H9 (cell line): ENCODE data around the gene RAD50. TPM values are rescaled to one million over a fixed set of nuclear protein-coding genes. Genes with fewer than 3 reads are reported as not detected.

ENCODE experiments used
- DNase-seq: peaks from one replicate; pipeline ENCODE4 v3.0.0-alpha.2; 2017
- H2AFZ ChIP-seq: one replicate; pipeline ENCODE4 v1.6.1; 2013; ENCODE audit warnings: mild to moderate bottlenecking, low read length, control low read depth, moderate library complexity
- H2AK5ac ChIP-seq: 2 replicates; pipeline ENCODE4 v1.6.1; 2013; ENCODE audit warnings: low read length, control low read depth, mixed read lengths; ENCODE audit not compliant: insufficient read length
- H2BK120ac ChIP-seq: one replicate; pipeline ENCODE4 v1.6.1; 2013; ENCODE audit warnings: low read depth, mild to moderate bottlenecking, low read length, control low read depth, inconsistent platforms; ENCODE audit not compliant: poor library complexity, severe bottlenecking
- H2BK12ac ChIP-seq: 2 replicates; pipeline ENCODE4 v1.6.1; 2013; ENCODE audit warnings: low read length, control low read depth, mixed read lengths, low read depth; ENCODE audit not compliant: insufficient read length
- H2BK15ac ChIP-seq: 2 replicates; pipeline ENCODE4 v1.6.1; 2013; ENCODE audit warnings: low read depth, low read length, control low read depth
- H2BK20ac ChIP-seq: one replicate; pipeline ENCODE4 v1.6.1; 2013; ENCODE audit warnings: low read depth, mild to moderate bottlenecking, low read length, control low read depth, inconsistent platforms; ENCODE audit not compliant: poor library complexity, severe bottlenecking
- H2BK5ac ChIP-seq: 2 replicates; pipeline ENCODE4 v1.6.1; 2013; ENCODE audit warnings: low read length, control low read depth, mixed read lengths; ENCODE audit not compliant: insufficient read length
- H3K14ac ChIP-seq: 2 replicates; pipeline ENCODE4 v1.6.1; 2013; ENCODE audit warnings: low read length, control low read depth; ENCODE audit not compliant: insufficient read depth
- H3K18ac ChIP-seq: 2 replicates; pipeline ENCODE4 v1.6.1; 2013; ENCODE audit warnings: low read depth, mild to moderate bottlenecking, mixed read lengths, low read length, control low read depth; ENCODE audit not compliant: insufficient read length
- H3K23ac ChIP-seq: 2 replicates; pipeline ENCODE4 v1.6.1; 2013; ENCODE audit warnings: low read length, control low read depth, mixed read lengths, low read depth; ENCODE audit not compliant: insufficient read length
- H3K23me2 ChIP-seq: 2 replicates; pipeline ENCODE4 v1.6.1; 2013; ENCODE audit warnings: low read depth, mild to moderate bottlenecking, mixed read lengths, low read length, control low read depth; ENCODE audit not compliant: insufficient read length, poor library complexity, severe bottlenecking
- H3K27ac ChIP-seq: 2 replicates; pipeline ENCODE4 v1.5.1; 2013; ENCODE audit warnings: low read length, control low read depth, mixed read lengths, low read depth; ENCODE audit not compliant: insufficient read length
- H3K27me3 ChIP-seq: 2 replicates; pipeline ENCODE4 v1.6.1; 2013; ENCODE audit warnings: low read length, control low read depth, inconsistent platforms; ENCODE audit not compliant: insufficient read depth
- H3K4ac ChIP-seq: 2 replicates; pipeline ENCODE4 v1.6.1; 2013; ENCODE audit warnings: low read depth, mild to moderate bottlenecking, control low read depth, inconsistent platforms, low read length, moderate library complexity
- H3K4me1 ChIP-seq: 2 replicates; pipeline ENCODE4 v1.6.1; 2013; ENCODE audit warnings: low read length, control low read depth, inconsistent platforms; ENCODE audit not compliant: insufficient read depth
- H3K4me2 ChIP-seq: 2 replicates; pipeline ENCODE4 v1.6.1; 2013; ENCODE audit warnings: low read length, control low read depth, mixed read lengths; ENCODE audit not compliant: insufficient read length, insufficient read depth
- H3K56ac ChIP-seq: 2 replicates; pipeline ENCODE4 v1.6.1; 2013; ENCODE audit warnings: low read depth, mild to moderate bottlenecking, mixed read lengths, low read length, control low read depth; ENCODE audit not compliant: insufficient read length
- H3K79me1 ChIP-seq: 2 replicates; pipeline ENCODE4 v1.6.1; 2013; ENCODE audit warnings: low read depth, mild to moderate bottlenecking, moderate library complexity, low read length, control low read depth, inconsistent platforms; ENCODE audit not compliant: insufficient read depth, poor library complexity, severe bottlenecking
- H3K79me2 ChIP-seq: 2 replicates; pipeline ENCODE4 v1.6.1; 2013; ENCODE audit warnings: low read length, control low read depth, inconsistent platforms; ENCODE audit not compliant: insufficient read depth
- H3K9ac ChIP-seq: 2 replicates; pipeline ENCODE4 v1.6.1; 2013; ENCODE audit warnings: low read length, control low read depth, mixed read lengths; ENCODE audit not compliant: insufficient read length; ENCODE audit errors: extremely low read depth
- H3K9me3 ChIP-seq: one replicate; pipeline ENCODE4 v1.6.1; 2013; ENCODE audit warnings: low read depth, low read length, inconsistent platforms; ENCODE audit not compliant: control insufficient read depth
- H3T11ph ChIP-seq: one replicate; pipeline ENCODE4 v1.6.1; 2013; ENCODE audit warnings: mild to moderate bottlenecking, low read length, control low read depth, inconsistent platforms
- H4K20me1 ChIP-seq: one replicate; pipeline ENCODE4 v1.6.1; 2013; ENCODE audit not compliant: control insufficient read depth, insufficient read length, insufficient read depth
- H4K5ac ChIP-seq: 2 replicates; pipeline ENCODE4 v1.6.1; 2013; ENCODE audit warnings: low read depth, mild to moderate bottlenecking, mixed read lengths, low read length, control low read depth; ENCODE audit not compliant: insufficient read length
- H4K8ac ChIP-seq: replicated peaks from 2 replicates; pipeline ENCODE4 v1.6.1; 2013; ENCODE audit warnings: low read length, control low read depth, mixed read lengths, low read depth; ENCODE audit not compliant: insufficient read length
- H4K91ac ChIP-seq: 2 replicates; pipeline ENCODE4 v1.6.1; 2013; ENCODE audit warnings: low read depth, mild to moderate bottlenecking, moderate library complexity, mixed read lengths, low read length, control low read depth; ENCODE audit not compliant: insufficient read length
- H3K27ac Mint-ChIP-seq, 3 experiments: 2 replicates in 2 of 3; 3 replicates in 1 of 3; pipeline ENCODE4 v1.8.0; 2020 to 2021; ENCODE audit warnings: mixed read lengths in 3 of 3, mild to moderate bottlenecking in 1 of 3, moderate library complexity in 1 of 3
- H3K27me3 Mint-ChIP-seq: 2 replicates; pipeline ENCODE4 v1.8.0; 2021; ENCODE audit warnings: low read depth, mild to moderate bottlenecking, moderate library complexity, mixed read lengths
- H3K36me3 Mint-ChIP-seq, 3 experiments: 2 replicates in 2 of 3; 3 replicates in 1 of 3; pipeline ENCODE4 v1.8.0; 2020 to 2021; ENCODE audit warnings: low read depth in 3 of 3, mixed read lengths in 3 of 3; ENCODE audit not compliant: insufficient read depth in 1 of 3
- H3K4me1 Mint-ChIP-seq, 2 experiments: 2 replicates each; pipeline ENCODE4 v1.8.0; 2020; ENCODE audit warnings: mixed read lengths in 2 of 2
- H3K4me3 Mint-ChIP-seq, 2 experiments: 2 replicates in 1 of 2; 3 replicates in 1 of 2; pipeline ENCODE4 v1.8.0; 2020 to 2021; ENCODE audit warnings: mild to moderate bottlenecking in 2 of 2, mixed read lengths in 2 of 2, moderate library complexity in 1 of 2
- H3K9me3 Mint-ChIP-seq, 2 experiments: 2 replicates in 1 of 2; 3 replicates in 1 of 2; pipeline ENCODE4 v1.8.0; 2020; ENCODE audit warnings: mild to moderate bottlenecking in 2 of 2, mixed read lengths in 2 of 2, moderate library complexity in 1 of 2
- CTCF ChIP-seq: fragments of 200-600 bp; sonication (generic); conservative IDR thresholded peaks from 3 replicates; pipeline ENCODE4 v1.8.0; 2021; ENCODE audit warnings: antibody characterized with exemption, mild to moderate bottlenecking
- WGBS: extraction: QIAGEN DNeasy Blood & Tissue Kit; methylation state at CpG from one replicate; pipeline ENCODE4 v1.1.7; 2013; ENCODE audit warnings: missing lambda C conversion rate, low lambda C conversion rate, mixed read lengths; ENCODE audit not compliant: insufficient read length; ENCODE audit errors: extremely low coverage; 5-methylcytosine and 5-hydroxymethylcytosine counted together
- total RNA-seq: library from RNA; stranded (reverse); gene quantifications from 2 replicates; pipeline ENCODE4 v1.2.1, GENCODE V29; 2021

Gene RAD50
- total RNA-seq, 1 experiment from 2014 or later, result 46.1 TPM

GRCh38 chr5:132549576-132549975 is 7.2 kb upstream of the RAD50 start:
- H2BK120ac ChIP-seq, result no peak overlapping the region
- H2BK5ac ChIP-seq, result no peak overlapping the region
- no peak for TF ChIP-seq CTCF
- H3K9me3 Mint-ChIP-seq, result no peaks in the 10 kb centered on the region; a peak in 1 of 5 replicates
- H3K27me3 Mint-ChIP-seq, result peaks cover 6% of the 10 kb centered on the region
- no peak overlapping the region for H3K4me3 Mint-ChIP-seq
- no peaks in the 10 kb centered on the region; a peak in 1 of 7 replicates for H3K36me3 Mint-ChIP-seq
- no peak overlapping the region for H3K4ac ChIP-seq
- H3K23ac ChIP-seq, result no peak overlapping the region
- H2BK12ac ChIP-seq, result no peak overlapping the region
- no peak overlapping the region for H3K27ac Mint-ChIP-seq
- H4K8ac ChIP-seq, result no peak overlapping the region
- H4K91ac ChIP-seq, result no peak overlapping the region
- H3K4me1 Mint-ChIP-seq, result no peaks in the 10 kb centered on the region
- H3T11ph ChIP-seq, result no peak overlapping the region
- H3K27me3 ChIP-seq, result no peaks in the 10 kb centered on the region
- no peak overlapping the region for H2AK5ac ChIP-seq
- no peaks in the 10 kb centered on the region for H3K79me2 ChIP-seq
- H2BK15ac ChIP-seq, result no peak overlapping the region
- H4K20me1 ChIP-seq, result no peaks in the 10 kb centered on the region
- H3K18ac ChIP-seq, result no peak overlapping the region
- no CpG with 5 or more reads among the region's 2 CpGs for WGBS
- H3K23me2 ChIP-seq, result no peaks in the 10 kb centered on the region
- no peak overlapping the region for H3K56ac ChIP-seq
- no peak overlapping the region for H3K27ac ChIP-seq
- no peak overlapping the region for H3K4me2 ChIP-seq
- H4K5ac ChIP-seq, result no peak overlapping the region
- H3K79me1 ChIP-seq, result no peaks in the 10 kb centered on the region
- H3K4me1 ChIP-seq, result no peaks in the 10 kb centered on the region
- H3K9me3 ChIP-seq, result no peaks in the 10 kb centered on the region
- H2BK20ac ChIP-seq, result no peak overlapping the region
- H3K14ac ChIP-seq, result no peak overlapping the region
- H2AFZ ChIP-seq, result no peak overlapping the region
- DNase-seq, result no peak
- no peak overlapping the region for H3K9ac ChIP-seq
